ENCODE measurements around the gene APOF.
"Not testable (repeated sequence)": the region's sequence is repeated elsewhere in the genome, so short reads cannot be mapped to it uniquely, and the experiment has no call there.

Gene APOF

DNA sequence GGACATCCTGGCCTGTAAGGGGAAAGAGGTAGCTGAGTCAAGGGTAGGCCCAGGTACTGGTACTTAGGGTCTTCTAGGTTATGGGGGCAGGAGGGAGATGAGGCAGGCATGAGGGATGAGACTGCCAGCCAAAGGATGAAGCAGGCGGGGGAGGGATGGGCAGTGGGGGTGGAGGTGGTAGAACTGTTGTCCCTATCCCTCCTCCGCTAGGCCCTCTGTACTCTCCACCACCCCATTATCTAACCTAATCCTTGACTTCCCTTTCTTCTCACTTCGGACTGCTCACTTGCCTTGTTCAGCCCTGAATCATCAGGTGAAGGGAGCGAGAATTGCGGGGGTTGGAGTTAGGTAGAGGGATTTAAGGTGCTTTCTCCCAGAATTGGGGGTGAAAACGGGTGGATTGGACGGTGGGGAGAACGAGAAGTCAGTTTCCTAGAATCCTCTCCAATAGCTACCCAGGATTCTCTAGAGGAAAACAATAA is 29.4 kb downstream of the APOF start:
- in situ Hi-C loops (cut with MboI; ENCODE audit: low sequenced_read_pairs) = no loop called here

DNA sequence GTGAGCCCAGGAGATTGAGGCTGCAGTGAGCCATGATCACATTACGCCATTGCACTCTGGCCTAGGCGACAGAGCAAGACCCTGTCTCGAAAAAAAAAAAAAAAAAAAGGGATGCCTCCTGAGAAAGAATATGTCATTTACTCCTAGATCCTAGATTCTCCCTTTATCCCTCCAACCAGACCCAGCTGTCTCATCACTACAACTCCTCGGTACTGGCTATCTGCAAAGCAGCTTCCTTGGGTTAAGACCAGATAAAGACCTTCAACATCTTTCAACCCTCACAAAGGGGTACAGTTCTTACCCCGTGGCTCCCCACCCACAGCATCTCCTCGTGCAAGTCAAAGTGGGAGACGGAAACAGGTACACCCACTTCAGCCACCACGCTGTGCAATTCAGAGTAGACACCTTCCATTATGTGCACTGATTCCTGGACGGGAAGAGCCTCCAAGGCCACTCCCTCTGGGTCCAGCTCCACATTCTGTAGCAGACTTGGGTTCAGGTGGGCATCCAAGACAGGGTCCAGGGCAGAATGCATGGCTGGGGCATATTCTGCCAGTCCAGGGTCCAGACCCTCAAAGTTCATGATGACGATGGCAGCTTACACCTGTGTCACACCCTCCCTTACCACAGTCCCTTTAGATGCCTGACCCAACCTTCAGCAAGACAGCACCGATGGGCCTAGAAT is 30.0 kb downstream of the APOF start:
- in situ Hi-C loops (cut with MboI; ENCODE audit: low sequenced_read_pairs) = no loop called here

DNA sequence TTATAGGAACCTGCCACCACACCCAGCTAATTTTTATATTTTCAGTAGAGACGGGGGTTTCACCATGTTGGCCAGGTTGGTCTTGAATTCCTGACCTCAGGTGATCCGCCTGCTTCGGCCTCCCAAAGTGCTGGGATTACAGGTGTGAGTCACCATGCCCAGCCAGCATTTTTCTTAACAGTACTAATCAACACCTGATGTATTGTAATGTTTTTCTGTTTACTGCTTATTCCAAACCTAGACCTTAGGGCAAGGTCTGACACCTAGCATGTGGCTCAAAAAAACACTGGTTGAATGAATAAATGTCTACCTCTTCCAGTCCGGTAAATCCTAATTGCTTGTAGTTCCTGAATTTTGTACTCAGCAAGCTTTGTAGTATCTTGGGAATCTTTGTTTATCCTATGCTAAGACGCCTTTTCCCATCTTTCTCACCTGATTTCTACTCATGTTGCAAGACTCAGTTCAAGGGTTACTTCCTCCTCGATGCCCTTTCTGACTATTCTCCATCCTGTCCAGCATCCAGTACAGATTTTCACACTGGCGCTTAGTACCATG is 31.6 kb downstream of the APOF start:
- in situ Hi-C loops (cut with MboI; ENCODE audit: low sequenced_read_pairs) = no loop called here

DNA sequence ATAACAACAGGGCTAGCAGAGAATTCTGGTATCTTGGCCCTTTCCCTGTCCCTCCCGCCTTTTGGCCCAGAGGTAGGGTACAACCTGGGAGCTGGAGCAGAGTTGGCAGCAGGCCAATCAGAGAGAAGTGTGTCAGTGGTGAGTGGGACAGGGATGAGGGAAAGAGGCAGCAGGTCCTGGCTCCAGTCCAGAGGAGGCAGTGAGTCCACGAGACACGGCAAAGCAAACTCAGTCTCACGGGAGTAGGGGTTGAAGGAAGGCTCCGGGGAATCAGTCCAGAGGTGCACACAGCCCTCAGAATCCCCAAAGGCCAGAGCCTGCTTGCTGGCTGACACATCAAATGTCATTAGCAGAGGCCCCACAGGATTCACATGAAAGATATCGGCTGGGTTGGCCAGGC is 36.1 kb downstream of the APOF start:
- in situ Hi-C loops (cut with MboI; ENCODE audit: low sequenced_read_pairs) = no loop called here

DNA sequence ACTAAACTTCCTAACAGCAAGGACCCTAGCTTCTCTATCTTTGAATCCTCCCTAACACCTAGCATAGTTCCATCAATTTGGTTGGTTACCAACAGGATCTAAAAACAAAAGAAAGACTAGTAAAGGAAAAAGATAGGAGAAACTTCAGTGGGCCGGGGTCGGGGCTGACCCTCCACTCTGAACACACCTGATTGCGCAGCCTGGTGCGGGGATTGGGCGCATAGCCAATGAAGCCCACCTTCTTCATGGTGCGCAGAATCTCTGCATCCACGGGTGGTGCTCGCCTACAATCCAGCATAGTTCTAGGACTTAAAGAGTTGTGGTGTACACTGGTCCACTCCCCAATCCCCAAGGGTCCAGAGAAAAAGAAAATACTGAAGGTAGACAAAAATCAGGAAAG is 36.5 kb downstream of the APOF start:
- in situ Hi-C loops (cut with MboI; ENCODE audit: low sequenced_read_pairs) = no loop called here

DNA sequence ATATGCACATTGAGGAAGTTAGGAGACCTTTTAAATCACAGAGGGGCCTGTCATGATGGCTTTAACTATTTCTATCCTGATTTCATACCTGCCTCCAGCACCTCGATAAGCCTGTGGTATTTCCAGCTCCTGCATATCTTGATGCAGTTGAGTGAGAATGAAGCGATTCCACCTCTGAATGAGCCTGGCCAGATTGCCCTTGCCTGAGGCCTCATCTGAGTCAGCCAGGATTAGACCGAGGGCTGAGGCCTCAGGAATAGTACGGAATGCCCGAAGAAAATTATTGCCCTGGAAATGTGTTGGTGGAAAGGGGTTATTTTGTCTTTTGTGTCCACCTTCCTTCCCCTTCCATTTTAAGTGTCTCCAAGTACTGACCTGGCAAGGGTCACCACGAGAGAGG is 38.5 kb downstream of the APOF start:
- in situ Hi-C loops (cut with MboI; ENCODE audit: low sequenced_read_pairs) = no loop called here

DNA sequence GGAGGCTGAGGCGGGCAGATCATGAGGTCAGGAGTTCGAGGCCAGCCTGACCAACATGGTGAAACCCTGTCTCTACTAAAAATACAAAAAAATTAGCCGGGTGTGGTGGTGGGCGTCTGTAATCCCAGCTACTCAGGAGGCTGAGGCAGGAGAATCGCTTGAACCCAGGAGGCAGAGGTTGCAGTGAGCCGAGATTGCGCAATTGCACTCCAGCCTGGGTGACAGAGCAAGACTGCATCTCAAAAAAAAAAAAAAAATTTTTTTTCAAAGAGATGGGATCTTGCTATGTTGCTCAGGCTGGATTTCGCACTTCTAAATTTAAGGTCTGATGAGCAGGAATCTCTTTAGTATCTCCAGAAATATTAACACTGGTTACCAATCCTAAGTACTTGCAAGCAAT is 41.0 kb downstream of the APOF start:
- in situ Hi-C loops (cut with MboI; ENCODE audit: low sequenced_read_pairs) = not testable (repeated sequence)

DNA sequence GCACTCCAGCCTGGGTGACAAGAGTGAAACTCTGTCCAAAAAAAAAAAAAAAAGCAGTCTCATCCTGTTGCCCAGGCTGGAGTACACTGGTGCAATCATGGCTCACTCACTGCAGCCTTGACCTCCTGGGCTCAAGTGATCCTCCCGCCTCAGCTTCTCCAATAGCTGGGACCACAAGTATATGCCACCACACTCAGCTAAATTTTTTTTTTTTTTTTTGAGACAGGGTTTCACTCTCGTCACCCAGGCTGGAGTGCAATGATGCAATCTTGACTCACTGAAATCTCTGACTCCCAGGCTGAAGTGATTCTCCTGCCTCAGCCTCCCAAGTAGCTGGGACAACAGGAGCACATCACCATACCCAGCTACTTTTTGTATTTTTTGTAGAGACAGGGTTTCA is 41.6 kb downstream of the APOF start:
- in situ Hi-C loops (cut with MboI; ENCODE audit: low sequenced_read_pairs) = no loop called here

DNA sequence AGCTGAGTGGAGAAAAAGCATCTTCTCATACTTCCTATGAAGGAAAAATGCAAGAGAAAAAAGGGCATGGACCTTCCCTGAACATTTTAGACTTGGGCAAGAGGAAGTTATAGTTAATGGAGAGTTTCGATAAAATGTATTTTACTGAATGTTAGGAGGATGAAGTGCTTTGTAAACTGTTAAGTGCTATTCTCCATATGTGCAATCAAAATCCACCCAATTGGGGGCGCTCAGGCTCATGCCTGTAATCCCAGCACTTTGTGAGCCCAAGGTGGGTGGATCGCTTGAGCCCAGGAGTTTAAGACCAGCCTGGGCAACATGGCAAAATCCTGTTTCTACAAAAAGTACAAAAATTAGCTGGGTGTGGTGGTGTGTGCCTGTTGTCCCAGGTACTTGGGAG is 45.0 kb downstream of the APOF start:
- in situ Hi-C loops (cut with MboI; ENCODE audit: low sequenced_read_pairs) = no loop called here

DNA sequence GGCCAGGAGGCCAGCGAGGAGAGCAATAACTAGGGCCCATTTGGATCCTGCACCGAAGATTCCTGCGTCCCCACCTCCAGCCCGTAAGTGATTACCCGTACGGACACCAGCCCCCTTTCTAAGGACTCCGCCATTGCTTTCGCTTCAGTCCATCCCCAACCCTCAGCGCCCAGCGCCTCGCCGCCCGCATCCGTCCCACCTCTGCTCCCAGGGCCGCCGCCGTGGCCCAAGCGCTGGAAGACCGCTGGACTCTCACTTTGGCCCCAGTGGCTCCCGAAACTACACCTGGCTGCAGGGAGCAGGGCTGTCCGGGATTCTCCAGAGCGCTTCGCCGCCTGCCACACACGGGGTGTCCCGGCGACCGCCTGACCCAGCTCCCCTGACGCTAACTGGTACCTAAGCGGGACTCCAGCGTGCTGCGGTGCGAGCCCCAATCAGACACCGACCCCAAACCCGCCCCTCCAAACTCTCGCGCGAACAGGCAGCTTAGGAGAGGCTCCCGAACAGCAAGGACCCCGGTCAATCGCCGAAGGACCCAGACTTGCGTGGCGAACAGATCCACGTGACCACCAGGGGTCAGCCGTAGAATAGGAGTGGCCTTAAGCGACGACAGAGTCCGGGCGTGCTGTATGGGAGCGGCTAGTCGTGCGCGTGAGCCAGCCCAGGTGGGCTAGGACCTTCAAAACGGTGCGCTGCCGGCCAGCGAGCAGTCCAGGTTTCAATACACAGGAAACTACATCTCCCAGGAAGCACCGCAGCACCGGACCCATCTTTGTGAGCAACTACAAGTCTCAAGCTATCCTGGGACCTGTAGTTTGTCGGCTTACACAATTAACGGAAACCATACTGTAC is 46.8 kb downstream of the APOF start, which contains the start of gene CNPY2:
TSS of gene CNPY2 (minus strand) at position 367 of the 852 bp plus-strand sequence. CDS start 771 bp downstream, outside the sequence.
- in situ Hi-C loops (cut with MboI; ENCODE audit: low sequenced_read_pairs) = no loop called here

DNA sequence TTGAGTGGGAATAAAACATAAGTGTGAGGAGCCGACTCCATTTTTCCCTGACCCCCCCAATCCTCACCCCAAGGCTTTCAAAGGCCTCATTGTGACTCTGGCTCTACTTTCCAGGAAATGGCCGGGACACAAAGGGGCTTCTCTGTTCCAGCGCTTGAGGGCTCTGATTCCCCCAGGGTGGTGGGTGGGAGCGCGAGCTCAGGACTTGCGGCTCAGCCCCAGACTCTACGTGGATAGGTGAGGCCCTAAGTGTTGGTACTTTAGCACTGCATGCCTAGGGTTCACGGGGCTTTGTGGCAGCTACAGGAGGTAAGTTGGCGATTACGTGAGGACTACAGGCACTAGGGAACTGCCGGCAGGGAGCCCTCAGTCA is 47.4 kb downstream of the APOF start:
- in situ Hi-C loops (cut with MboI; ENCODE audit: low sequenced_read_pairs) = no loop called here

DNA sequence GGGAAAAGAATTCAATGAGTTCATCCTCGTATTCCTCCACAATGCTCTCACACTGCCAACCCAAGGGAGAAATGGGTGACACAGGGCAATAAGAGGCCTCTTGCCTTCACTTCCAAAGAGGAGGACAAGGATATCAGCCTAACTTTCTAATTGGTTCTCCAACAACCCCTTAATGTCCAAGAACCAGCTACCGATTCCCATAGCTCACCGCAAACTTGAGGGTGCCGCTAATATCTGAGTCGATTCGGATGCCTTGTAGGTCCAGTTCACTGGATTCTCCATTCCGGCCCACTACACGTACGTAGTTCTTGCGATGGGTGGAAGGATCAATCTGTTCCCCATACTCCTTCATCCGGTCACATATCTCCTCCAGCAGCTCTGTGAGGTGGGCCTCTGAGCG is 51.7 kb downstream of the APOF start:
- in situ Hi-C loops (cut with MboI; ENCODE audit: low sequenced_read_pairs) = no loop called here
